Liver (tissue), 3 donors: ENCODE data around the gene CLMN.

ENCODE experiments used
- JUND ChIP-seq, 2 donors: IDR thresholded peaks; 2 replicates each; pipeline ENCODE4 v1.6.1; 2016; ENCODE audit warnings: antibody characterized with exemption in 2 of 2
- SP1 ChIP-seq: IDR thresholded peaks from 2 replicates; pipeline ENCODE4 v1.6.1; 2018; ENCODE audit warnings: antibody characterized with exemption, mild to moderate bottlenecking
- TF ChIP-seq, protein P1 (sequence below): fragments of 150-350 bp; IDR thresholded peaks from 2 replicates; pipeline ENCODE4 v1.5.1; 2017; ENCODE audit warnings: improper control_type of control experiment, low read depth, low read length; ENCODE audit not compliant: missing input control
- TF ChIP-seq, protein P2 (sequence below): IDR thresholded peaks from 2 replicates; pipeline ENCODE4 v1.6.1; 2016; ENCODE audit warnings: antibody characterized with exemption
- donor health status: healthy.
- donor health status: healthy.

DNA sequence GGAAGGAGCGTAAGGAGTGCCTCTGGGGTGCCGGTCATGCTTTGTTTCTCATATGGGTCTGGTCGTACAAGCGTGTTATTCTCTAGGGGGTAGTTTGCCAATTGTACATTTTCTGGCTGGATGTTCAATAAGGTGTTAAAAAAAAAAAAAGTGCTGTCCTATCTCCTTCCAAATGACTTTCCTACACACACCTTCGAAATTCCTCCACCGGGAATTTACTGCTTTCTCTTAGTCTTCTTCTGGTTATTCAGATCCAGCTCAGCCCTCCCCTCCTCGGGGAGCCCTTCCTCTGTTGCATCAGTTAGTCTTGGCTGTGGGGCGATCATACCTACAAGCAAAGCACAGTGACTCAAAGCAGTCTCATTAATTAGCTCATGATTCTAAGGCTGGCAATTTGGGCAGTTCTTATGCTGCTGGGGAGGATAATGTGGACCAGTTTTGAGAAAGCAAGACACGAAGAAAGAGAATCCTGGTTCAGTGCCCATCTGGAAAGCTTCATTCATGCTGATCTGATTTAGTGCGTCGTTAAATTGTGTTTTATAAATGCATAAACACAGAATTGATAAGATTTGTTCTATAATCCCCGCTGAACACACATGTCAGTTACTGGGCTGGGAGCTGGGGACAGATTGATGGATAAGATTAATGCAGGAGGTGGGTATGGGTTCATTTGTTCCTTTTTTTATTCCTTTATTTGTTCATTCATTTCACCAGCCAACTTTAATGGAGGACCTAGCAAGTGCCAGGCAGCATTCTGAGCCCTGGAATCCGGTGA is 9.2 kb upstream of the CLMN start:
- TF ChIP-seq, protein P1, sequence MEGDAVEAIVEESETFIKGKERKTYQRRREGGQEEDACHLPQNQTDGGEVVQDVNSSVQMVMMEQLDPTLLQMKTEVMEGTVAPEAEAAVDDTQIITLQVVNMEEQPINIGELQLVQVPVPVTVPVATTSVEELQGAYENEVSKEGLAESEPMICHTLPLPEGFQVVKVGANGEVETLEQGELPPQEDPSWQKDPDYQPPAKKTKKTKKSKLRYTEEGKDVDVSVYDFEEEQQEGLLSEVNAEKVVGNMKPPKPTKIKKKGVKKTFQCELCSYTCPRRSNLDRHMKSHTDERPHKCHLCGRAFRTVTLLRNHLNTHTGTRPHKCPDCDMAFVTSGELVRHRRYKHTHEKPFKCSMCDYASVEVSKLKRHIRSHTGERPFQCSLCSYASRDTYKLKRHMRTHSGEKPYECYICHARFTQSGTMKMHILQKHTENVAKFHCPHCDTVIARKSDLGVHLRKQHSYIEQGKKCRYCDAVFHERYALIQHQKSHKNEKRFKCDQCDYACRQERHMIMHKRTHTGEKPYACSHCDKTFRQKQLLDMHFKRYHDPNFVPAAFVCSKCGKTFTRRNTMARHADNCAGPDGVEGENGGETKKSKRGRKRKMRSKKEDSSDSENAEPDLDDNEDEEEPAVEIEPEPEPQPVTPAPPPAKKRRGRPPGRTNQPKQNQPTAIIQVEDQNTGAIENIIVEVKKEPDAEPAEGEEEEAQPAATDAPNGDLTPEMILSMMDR = no peak
- TF ChIP-seq, protein P2, sequence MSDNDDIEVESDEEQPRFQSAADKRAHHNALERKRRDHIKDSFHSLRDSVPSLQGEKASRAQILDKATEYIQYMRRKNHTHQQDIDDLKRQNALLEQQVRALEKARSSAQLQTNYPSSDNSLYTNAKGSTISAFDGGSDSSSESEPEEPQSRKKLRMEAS = no peak
- TF ChIP-seq SP1 (no peak), JUND (IDR thresholded peaks at IDR 0.05) (no peak)
